Colonic mucosa (tissue), 4 donors: ENCODE results near the gene BPIFB4. TPM values are rescaled to one million over a fixed set of nuclear protein-coding genes. Genes with fewer than 3 reads are reported as not detected.
"Not testable (repeated sequence)": the region's sequence is repeated elsewhere in the genome, so short reads cannot be mapped to it uniquely, and the experiment has no call there.

Source experiments
- DNase-seq: peaks from one replicate; pipeline ENCODE4 v3.0.0-alpha.2; 2020
- H3K27ac ChIP-seq: fragments of 200-600 bp; one replicate; pipeline ENCODE4 v1.8.0; 2021
- H3K27me3 ChIP-seq: fragments of 200-600 bp; one replicate; pipeline ENCODE4 v1.8.0; 2021
- H3K36me3 ChIP-seq: fragments of 200-600 bp; one replicate; pipeline ENCODE4 v1.8.0; 2021
- H3K4me1 ChIP-seq: fragments of 200-600 bp; one replicate; pipeline ENCODE4 v1.8.0; 2021; ENCODE audit warnings: mild to moderate bottlenecking
- H3K4me3 ChIP-seq: fragments of 200-600 bp; one replicate; pipeline ENCODE4 v1.8.0; 2021
- H3K9ac ChIP-seq, 2 donors: one replicate each; pipeline ENCODE4 v1.7.0; 2013; ENCODE audit warnings: control low read depth in 2 of 2, low read depth in 2 of 2, low read length in 2 of 2
- H3K9me3 ChIP-seq: fragments of 200-600 bp; one replicate; pipeline ENCODE4 v1.8.0; 2021
- intact Hi-C: fragments of 100-400 bp; cut with DNase I; formaldehyde crosslinking; loops from one replicate; pipeline ENCODE4 v1.14.1; 2022
- total RNA-seq, 2 donors: library from RNA; stranded (reverse); fragmentation: NEBNext Ultra II Directional in 1 of 2; extraction: Animal tissue kit (Norgen Biotek cat#: 25700) in 1 of 2; gene quantifications; one replicate each; pipeline ENCODE4 v1.2.1, GENCODE V29; 2021
- TF ChIP-seq, protein P1 (sequence below): fragments of 200-600 bp; IDR thresholded peaks from one replicate; pipeline ENCODE4 v1.8.0; 2022; ENCODE audit warnings: antibody characterized with exemption, mild to moderate bottlenecking
- donor health status: healthy.
- donor health status: DM: no; HTN: no; CAD: no.
- donor health status: DM: no; HTN: no; CAD: no.

Gene BPIFB4
- total RNA-seq, 2 donors from 2014 or later = not detected

- TF ChIP-seq, protein P1, sequence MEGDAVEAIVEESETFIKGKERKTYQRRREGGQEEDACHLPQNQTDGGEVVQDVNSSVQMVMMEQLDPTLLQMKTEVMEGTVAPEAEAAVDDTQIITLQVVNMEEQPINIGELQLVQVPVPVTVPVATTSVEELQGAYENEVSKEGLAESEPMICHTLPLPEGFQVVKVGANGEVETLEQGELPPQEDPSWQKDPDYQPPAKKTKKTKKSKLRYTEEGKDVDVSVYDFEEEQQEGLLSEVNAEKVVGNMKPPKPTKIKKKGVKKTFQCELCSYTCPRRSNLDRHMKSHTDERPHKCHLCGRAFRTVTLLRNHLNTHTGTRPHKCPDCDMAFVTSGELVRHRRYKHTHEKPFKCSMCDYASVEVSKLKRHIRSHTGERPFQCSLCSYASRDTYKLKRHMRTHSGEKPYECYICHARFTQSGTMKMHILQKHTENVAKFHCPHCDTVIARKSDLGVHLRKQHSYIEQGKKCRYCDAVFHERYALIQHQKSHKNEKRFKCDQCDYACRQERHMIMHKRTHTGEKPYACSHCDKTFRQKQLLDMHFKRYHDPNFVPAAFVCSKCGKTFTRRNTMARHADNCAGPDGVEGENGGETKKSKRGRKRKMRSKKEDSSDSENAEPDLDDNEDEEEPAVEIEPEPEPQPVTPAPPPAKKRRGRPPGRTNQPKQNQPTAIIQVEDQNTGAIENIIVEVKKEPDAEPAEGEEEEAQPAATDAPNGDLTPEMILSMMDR = no peak
- no peaks in the 10 kb centered on the region for H3K27me3 ChIP-seq
- H3K27ac ChIP-seq = no peak overlapping the region
- intact Hi-C loops = loop anchor here (10.0 kb wide), 1 partner anchor 189 kb away; no protein-coding TSS in a partner anchor
- no peak for DNase-seq
- H3K9ac ChIP-seq = no peak overlapping the region
- H3K4me1 ChIP-seq = no peaks in the 10 kb centered on the region
- H3K9me3 ChIP-seq = no peaks in the 10 kb centered on the region
- H3K4me3 ChIP-seq = no peak overlapping the region
- no peaks in the 10 kb centered on the region for H3K36me3 ChIP-seq
These were observed 14.1 kb downstream of the BPIFB4 start for GRCh38 chr20:33093582-33093981.

GRCh38 chr20:33095249-33095648 lies 15.8 kb downstream of the BPIFB4 start:
- intact Hi-C loops = loop anchor here (10.0 kb wide), 1 partner anchor 190 kb away; no protein-coding TSS in a partner anchor
- H3K4me3 ChIP-seq = no peak overlapping the region
- no peaks in the 10 kb centered on the region for H3K9me3 ChIP-seq
- H3K4me1 ChIP-seq = no peaks in the 10 kb centered on the region
- H3K9ac ChIP-seq = no peak overlapping the region
- TF ChIP-seq, protein P1 = no peak
- DNase-seq = no peak
- H3K36me3 ChIP-seq = no peaks in the 10 kb centered on the region
- no peaks in the 10 kb centered on the region for H3K27me3 ChIP-seq
- no peak overlapping the region for H3K27ac ChIP-seq

GRCh38 chr20:33095902-33096584 lies 16.6 kb downstream of the BPIFB4 start:
- H3K27me3 ChIP-seq, H3K4me3 ChIP-seq, H3K27ac ChIP-seq, H3K4me1 ChIP-seq, H3K9ac ChIP-seq, H3K36me3 ChIP-seq, H3K9me3 ChIP-seq: not testable (repeated sequence)
- DNase-seq = peak; percentile 27
- intact Hi-C loops = loop anchor here (10.0 kb wide), 1 partner anchor 191 kb away; no protein-coding TSS in a partner anchor

DNA sequence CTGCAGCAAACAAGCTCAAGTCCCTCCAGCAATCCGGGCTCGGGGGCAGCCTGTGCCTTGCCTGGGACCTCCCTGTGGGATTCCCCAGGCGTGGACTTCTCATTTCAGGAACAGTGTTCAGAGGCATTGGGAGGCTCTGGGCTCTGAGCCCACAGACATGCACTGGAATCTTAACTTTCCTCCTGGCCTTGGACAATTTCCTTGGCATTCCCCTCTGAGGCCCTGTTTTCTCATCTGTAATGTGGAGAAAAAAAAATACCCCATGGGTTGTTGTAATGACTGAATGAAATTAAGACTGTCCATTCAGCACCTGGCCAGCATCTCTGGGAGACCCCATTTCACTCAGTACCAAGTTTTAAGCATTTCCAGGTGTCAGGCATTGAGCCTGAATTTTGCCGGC lies 17.6 kb downstream of the BPIFB4 start:
- Histone ChIP-seq H3K9me3 (no peaks in the 10 kb centered on the region), H3K9ac (no peak overlapping the region), H3K4me1 (no peaks in the 10 kb centered on the region), H3K27ac (no peak overlapping the region), H3K27me3 (no peaks in the 10 kb centered on the region), H3K4me3 (no peak overlapping the region), H3K36me3 (no peaks in the 10 kb centered on the region)
- no peak for DNase-seq
- TF ChIP-seq, protein P1 = no peak
- intact Hi-C loops = loop anchor here (10.0 kb wide), 1 partner anchor 192 kb away; no protein-coding TSS in a partner anchor

GRCh38 chr20:33099843-33100538 lies 20.5 kb downstream of the BPIFB4 start:
- Histone ChIP-seq H3K36me3 (no peaks in the 10 kb centered on the region), H3K27ac (no peak overlapping the region), H3K27me3 (no peaks in the 10 kb centered on the region), H3K9ac (no peak overlapping the region), H3K9me3 (no peaks in the 10 kb centered on the region), H3K4me3 (no peak overlapping the region), H3K4me1 (no peaks in the 10 kb centered on the region)
- no peak for DNase-seq
- intact Hi-C loops = loop anchor here (10.0 kb wide), 1 partner anchor 195 kb away; no protein-coding TSS in a partner anchor
- TF ChIP-seq, protein P1 = no peak

- H3K36me3 ChIP-seq = no peaks in the 10 kb centered on the region
- no peaks in the 10 kb centered on the region for H3K27me3 ChIP-seq
- no peak overlapping the region for H3K4me3 ChIP-seq
- intact Hi-C loops = no loop called here
- no peak overlapping the region for H3K27ac ChIP-seq
- no peak overlapping the region for H3K9ac ChIP-seq
- DNase-seq = no peak
- no peaks in the 10 kb centered on the region for H3K9me3 ChIP-seq
- TF ChIP-seq, protein P1 = no peak
- no peaks in the 10 kb centered on the region for H3K4me1 ChIP-seq
These were observed 24.1 kb downstream of the BPIFB4 start for GRCh38 chr20:33103556-33103955.
